ENCODE data around the gene BMPER. TPM values are rescaled to one million over a fixed set of nuclear protein-coding genes. Genes with fewer than 3 reads are reported as not detected.

Gene BMPER
- total RNA-seq, 1 experiment from 2014 or later, result not detected

DNA sequence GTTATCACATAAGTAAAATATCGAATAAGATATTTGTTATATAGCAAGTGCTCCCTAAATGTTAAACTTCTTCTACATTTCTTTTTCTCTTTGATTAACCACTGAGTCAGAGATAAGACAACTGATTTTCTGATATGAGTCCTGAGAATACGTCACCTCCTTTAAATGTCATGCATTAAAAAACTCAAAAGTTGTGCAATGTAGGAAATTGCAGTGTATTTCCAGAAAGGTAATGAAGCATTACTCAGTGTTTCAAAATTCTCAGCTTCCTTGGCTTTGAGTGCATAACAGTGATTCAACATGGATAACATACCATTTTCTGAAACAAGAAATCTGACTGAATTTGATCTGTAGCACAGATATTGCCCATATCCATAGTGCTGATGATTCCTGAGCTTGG lies 155.8 kb downstream of the BMPER start:
- peak; percentile 26 for DNase-seq (ENCODE audit: low spot score)

- no peak for DNase-seq (ENCODE audit: low spot score)
These were observed 157.0 kb downstream of the BMPER start for GRCh38 chr7:34062341-34062740.

DNA sequence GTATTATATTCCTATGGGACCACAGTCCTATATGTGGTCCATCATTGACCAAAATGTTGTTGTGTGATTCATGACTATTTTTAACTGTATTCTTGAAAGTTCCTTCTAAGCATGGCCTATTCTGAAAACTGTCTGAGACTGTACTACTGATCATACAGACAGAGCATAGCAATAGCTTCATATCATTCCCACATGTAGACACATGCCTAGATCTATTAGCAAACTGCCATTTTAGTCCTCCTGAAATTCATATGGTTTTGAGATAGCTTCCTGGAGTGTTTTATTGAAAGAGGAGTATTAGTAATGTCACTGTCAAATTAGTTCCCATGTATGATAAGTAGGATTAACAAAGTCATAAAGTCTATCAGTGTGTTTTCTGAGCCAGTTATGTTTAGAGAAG lies 157.5 kb downstream of the BMPER start:
- no peak for DNase-seq (ENCODE audit: low spot score)

DNA sequence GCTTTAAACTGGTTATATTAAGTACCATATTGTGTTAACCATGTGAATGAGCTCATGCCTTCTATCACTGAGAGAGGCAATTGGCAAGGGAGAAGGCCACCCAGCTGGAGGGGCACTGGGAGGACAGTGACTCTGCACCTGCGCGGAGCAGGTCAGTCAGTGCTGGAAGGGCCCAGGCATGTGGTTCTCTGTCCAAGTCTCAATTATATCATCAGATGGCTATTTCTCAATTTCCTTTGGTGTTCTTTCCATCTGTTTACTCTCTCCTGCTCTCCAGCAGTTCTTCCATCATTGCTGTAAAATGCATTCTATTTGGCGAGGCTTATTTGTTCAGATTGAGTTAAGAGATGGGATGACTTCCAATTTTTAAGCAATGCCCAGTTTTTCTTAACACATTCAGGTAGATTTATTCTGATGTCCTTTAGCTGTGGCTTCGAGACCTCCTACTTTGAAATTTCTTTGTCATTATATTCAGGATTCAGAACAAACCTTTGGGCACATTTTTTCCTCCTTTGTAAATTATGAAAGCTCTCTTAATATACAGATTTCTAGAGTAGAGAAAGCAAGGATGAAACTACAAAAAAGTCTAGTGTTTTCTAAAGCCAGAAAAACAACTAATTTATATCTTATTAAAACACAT lies 159.3 kb downstream of the BMPER start:
- DNase-seq (ENCODE audit: low spot score), result no peak

DNA sequence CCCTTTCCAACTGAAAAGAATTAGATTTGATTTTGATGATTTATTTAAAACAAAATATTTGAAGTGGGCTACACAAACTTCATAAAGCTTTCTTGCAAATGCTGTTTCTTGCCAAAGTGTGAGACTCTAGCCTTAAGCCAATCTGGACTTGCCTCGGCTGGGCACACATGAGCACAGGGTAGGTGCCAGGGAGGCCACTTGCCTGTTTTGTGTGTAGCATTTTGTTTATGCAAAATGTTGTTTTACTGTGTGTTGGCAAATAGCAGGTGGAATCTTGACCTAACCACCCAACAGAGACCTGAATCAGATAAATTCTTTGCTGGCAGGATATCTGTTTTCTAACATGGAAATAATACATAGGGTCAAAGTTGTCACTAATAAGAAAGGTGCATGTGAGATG lies 161.1 kb downstream of the BMPER start:
- DNase-seq (ENCODE audit: low spot score), result no peak

- DNase-seq (ENCODE audit: low spot score), result no peak
These were observed 161.9 kb downstream of the BMPER start for GRCh38 chr7:34067005-34067778.

DNA sequence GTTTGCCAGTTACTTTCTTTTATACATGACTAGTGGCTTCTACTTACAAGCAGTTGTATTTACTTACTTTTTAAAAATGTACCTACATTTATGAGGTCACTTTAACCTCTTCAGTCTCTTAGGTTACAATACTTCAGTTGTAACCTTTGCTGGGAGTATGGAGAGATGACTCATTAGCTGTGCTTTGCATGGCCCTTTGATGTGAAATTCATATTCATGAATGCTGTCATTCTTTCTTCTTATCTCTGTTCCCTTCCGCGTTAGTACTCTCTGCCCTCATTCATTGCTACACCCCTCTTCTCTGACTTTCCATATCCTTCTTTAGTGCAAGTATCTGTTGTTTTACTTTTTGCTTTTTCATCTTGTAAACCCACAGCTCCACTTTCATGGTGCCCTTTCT lies 164.3 kb downstream of the BMPER start:
- peak; percentile 88 for DNase-seq (ENCODE audit: low spot score)

DNA sequence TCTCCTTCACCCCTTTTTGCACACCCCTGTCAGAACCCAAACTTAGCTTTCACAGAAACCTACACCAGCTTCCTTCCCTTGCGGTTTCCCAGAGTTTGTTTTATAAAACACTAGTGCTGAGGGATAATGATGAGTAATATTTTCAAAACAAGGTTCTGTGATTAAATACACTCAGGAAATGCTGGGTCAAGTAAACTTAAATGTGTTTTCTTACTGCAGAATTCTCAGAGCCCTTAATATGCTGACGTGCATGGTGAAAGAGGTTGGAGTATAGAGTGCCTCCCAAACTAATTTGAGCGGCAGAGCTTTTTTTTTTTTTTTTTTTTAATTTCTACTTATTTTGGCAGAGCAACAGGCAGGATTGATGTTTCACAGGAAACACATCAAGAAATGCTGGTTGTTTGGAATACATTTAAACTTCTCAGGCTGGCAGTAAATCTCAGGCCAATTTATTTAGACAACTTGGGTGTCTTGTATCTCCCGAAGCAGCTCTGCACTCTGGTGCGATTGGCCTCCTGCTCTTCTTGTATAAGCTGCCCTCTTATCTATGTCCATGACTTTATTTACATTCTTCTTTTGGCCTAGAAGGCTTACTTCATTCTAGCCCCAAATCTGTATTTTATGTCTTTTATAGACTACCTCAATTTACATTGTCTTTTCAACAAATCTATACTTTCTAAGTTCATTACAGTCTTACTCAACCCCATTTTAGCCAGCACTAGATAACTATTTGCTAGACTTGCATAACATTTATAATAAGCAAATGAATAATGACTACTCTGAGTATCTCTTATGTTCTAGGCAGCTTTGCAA lies 165.4 kb downstream of the BMPER start:
- peak; percentile 75 for DNase-seq (ENCODE audit: low spot score)

DNA sequence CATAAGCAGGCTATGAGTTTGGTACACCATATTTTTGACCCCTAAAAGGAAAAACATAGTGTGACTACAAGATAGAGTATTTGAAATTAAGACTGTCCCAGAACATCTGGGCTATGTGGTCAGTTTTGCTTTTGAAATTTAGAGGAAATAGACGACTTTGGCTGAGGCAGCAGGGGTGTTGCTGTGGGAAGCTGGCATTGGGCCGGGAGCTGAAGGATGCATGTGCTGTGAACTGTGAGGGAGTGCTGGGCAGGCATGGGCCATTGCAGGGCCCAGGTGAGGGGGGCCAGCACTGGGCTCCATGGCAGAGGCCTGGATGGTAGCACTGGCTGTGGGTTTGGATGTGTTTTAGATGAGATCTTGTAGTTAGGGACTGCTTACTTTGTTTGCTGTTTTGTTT lies 168.3 kb downstream of the BMPER start:
- no peak for DNase-seq (ENCODE audit: low spot score)

DNA sequence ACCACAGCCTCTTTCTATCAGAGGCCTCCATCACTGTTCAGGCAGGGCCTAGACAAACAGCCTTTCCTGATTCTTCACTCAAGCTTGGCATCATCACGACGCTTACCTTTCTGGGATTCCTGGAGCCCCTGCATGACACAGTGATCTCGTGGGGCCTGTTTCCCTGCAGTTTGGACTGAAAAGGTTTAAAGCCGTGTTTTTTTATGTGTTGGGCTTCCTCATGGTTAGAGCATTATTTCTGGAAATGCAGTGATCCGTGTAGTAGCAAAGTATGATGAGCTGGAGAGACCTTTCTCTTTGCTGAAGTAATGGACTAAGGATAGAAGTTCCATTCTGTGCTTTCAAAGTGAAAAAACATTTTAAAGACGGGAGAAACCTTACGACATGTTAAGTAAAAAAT lies 169.1 kb downstream of the BMPER start:
- no peak for DNase-seq (ENCODE audit: low spot score)

GRCh38 chr7:34075523-34076370 lies 170.4 kb downstream of the BMPER start:
- DNase-seq (ENCODE audit: low spot score), result no peak

DNA sequence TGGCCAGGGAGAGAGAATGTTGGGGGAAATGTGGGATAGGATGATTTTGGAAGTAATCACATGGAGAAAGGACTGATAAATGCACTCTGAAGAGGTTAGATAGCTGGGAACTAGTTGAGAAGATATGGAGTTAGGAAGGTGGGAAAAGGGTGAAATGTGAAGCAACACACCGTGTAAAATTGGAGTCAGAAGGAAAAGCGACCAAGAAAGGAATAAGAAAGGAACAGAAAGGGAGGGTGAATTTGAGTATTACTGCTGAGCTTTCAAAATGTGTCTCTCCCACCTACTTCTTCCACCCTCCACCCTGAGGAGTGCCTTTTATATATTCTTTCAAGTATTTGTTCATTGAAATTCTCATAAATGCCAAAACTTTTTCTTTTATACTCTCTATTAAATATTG lies 171.8 kb downstream of the BMPER start:
- DNase-seq (ENCODE audit: low spot score), result no peak

GRCh38 chr7:34078864-34079263 lies 173.5 kb downstream of the BMPER start:
- no peak for DNase-seq (ENCODE audit: low spot score)

- no peak for DNase-seq (ENCODE audit: low spot score)
These were observed 175.2 kb downstream of the BMPER start for GRCh38 chr7:34080513-34080912.

- no peak for DNase-seq (ENCODE audit: low spot score)
These were observed 176.6 kb downstream of the BMPER start for GRCh38 chr7:34081935-34082334.

DNA sequence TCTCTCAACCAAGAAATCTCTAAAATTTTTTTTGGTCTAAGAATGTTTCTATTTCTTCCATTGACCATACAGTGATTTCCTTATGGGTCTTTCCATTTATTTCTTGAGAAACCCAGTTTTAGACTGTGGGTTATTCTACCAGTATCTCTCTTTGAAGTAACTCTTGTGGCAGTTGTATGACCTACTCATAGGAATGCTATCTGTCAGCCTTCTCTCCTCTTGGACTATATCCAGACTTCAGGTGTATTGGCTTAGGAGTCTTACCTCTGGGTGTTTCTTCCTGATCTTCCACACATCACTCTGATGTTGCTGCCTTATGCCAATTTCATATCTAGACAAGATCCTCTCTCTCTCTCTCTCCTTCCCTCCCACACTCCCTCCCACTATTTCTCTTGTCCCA lies 178.1 kb downstream of the BMPER start:
- no peak for DNase-seq (ENCODE audit: low spot score)

DNA sequence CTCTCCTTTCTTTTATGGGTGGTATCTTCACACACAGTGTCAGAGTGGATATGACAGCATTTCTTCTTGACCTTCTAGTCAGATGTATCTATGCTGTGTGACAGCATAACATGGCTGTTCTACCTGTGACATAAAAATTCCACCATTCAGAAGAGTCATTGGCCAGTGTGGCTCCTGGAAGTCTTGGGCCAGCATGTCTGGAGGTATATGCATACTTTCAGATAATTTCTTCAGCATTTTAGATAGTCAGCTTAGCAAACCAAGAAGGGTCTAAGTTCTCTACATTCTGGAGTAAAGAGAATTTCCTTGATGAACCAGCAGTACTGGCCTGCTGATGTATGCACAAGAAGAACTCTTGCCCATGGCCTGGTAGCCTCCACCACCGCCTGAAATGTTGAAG lies 179.3 kb downstream of the BMPER start:
- DNase-seq (ENCODE audit: low spot score), result no peak

GRCh38 chr7:34086064-34086463 lies 180.7 kb downstream of the BMPER start:
- DNase-seq (ENCODE audit: low spot score), result no peak

DNA sequence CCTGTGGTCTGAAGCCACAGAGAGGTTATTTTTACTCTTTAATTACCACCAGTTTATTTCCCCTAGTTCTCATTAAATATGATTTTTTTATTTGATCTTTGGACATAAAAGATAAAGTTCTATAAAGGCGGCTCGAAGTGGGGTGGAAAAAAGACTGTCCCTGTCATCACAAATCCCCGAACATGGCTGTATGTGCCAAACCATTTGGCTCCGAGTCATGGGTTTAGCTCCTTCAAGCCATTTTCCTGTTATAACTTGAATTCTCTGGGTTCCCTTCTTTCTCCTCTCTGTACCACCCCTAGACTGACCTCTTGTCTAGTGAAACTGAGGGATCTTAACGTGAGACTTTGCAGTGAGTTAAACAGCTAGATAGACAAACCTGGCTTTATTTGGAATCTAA lies 181.6 kb downstream of the BMPER start:
- DNase-seq (ENCODE audit: low spot score), result no peak

- peak; percentile 83 for DNase-seq (ENCODE audit: low spot score)
These were observed 182.9 kb downstream of the BMPER start for GRCh38 chr7:34087892-34088891.
